Endothelial cell of umbilical vein (primary cell): ENCODE measurements around the gene NAV3. TPM values are rescaled to one million over a fixed set of nuclear protein-coding genes. Genes with fewer than 3 reads are reported as not detected.

ENCODE experiments used
- BruUV-seq: library from RNA; stranded (reverse); fragments of 400-500 nt; replicated peaks from 2 replicates; lab custom pipeline; 2021; lab: Mats Ljungman, UMichigan
- CTCF ChIA-PET: fragments of 300-600, 350-600 bp; sonication (Branson Sonifier 250); formaldehyde crosslinking; loops from one replicate; lab custom pipeline; 2021; ENCODE audit warnings: antibody characterized with exemption, inconsistent platforms; lab: Charles Lee
- POLR2A ChIA-PET: fragments of 300-600, 350-600 bp; sonication (Branson Sonifier 250); formaldehyde crosslinking; loops from one replicate; lab custom pipeline; 2021; ENCODE audit warnings: antibody characterized with exemption, inconsistent platforms; lab: Charles Lee
- DNase-seq: peaks from one replicate; pipeline ENCODE4 v3.0.0-alpha.2; 2011; ENCODE audit warnings: low read depth, low spot score
- FAIRE-seq: peaks from 2 replicates; lab custom pipeline; 2011; peaks lifted over from hg19 to GRCh38; lab: Jason Lieb, UNC
- H2AFZ ChIP-seq: 2 replicates; pipeline ENCODE4 v1.6.0; 2012; ENCODE audit warnings: low read depth, low read length, control low read depth, inconsistent platforms
- H3K27ac ChIP-seq: 2 replicates; pipeline ENCODE4 v1.5.1; 2011; ENCODE audit warnings: low read depth, mild to moderate bottlenecking, control low read depth, low read length, moderate library complexity; ENCODE audit not compliant: insufficient read depth
- H3K27me3 ChIP-seq, 2 experiments: 2 replicates each; pipeline versions ENCODE4 v1.6.0 to v1.6.1; 2011; ENCODE audit warnings: low read length in 2 of 2, mixed read lengths in 1 of 2; ENCODE audit not compliant: control insufficient read depth in 2 of 2, insufficient read depth in 2 of 2
- H3K36me3 ChIP-seq, 2 experiments: 2 replicates in 1 of 2; 3 replicates in 1 of 2; pipeline ENCODE4 v1.5.1; 2011; ENCODE audit warnings: low read length in 2 of 2, mild to moderate bottlenecking in 1 of 2, moderate library complexity in 1 of 2; ENCODE audit not compliant: control insufficient read depth in 2 of 2, insufficient read depth in 2 of 2; ENCODE audit errors: extremely low read depth in 1 of 2
- H3K4me1 ChIP-seq: 3 replicates; pipeline ENCODE4 v1.5.1; 2011; ENCODE audit warnings: mild to moderate bottlenecking, low read length; ENCODE audit not compliant: control insufficient read depth, insufficient read depth; ENCODE audit errors: extremely low read depth
- H3K4me2 ChIP-seq: 2 replicates; pipeline ENCODE4 v1.6.1; 2011; ENCODE audit warnings: low read length, control low read depth, mixed read lengths; ENCODE audit not compliant: insufficient read depth
- H3K4me3 ChIP-seq, 3 experiments: fragments of 200-600 bp in 1 of 3; sonication (generic), shearing (Covaris generic) in 1 of 3; replicated peaks in 1 of 3; 2 replicates each; pipeline ENCODE4 v1.5.1; 2011 to 2016; ENCODE audit warnings: control low read depth in 3 of 3, low read length in 3 of 3, mild to moderate bottlenecking in 2 of 3, inconsistent platforms in 1 of 3, low read depth in 1 of 3, moderate library complexity in 1 of 3; ENCODE audit not compliant: insufficient read depth in 1 of 3
- H3K79me2 ChIP-seq: 2 replicates; pipeline ENCODE4 v1.6.0; 2012; ENCODE audit warnings: low read length, inconsistent platforms; ENCODE audit not compliant: control insufficient read depth, insufficient read depth
- H3K9ac ChIP-seq: replicated peaks from 2 replicates; pipeline ENCODE3; 2011; ENCODE audit warnings: low read length, control low read depth; ENCODE audit not compliant: insufficient read depth; ENCODE audit errors: extremely low read depth
- H3K9me1 ChIP-seq: replicated peaks from 3 replicates; pipeline ENCODE4 v1.6.0; 2011; ENCODE audit warnings: mild to moderate bottlenecking, low read length; ENCODE audit not compliant: control insufficient read depth, insufficient read depth; ENCODE audit errors: extremely low read depth
- H3K9me3 ChIP-seq: replicated peaks from 2 replicates; pipeline ENCODE4 v1.5.1; 2012; ENCODE audit warnings: low read length, inconsistent platforms; ENCODE audit not compliant: control insufficient read depth, insufficient read depth
- H4K20me1 ChIP-seq: replicated peaks from 2 replicates; pipeline ENCODE3; 2011; ENCODE audit warnings: mild to moderate bottlenecking, low read length; ENCODE audit not compliant: control insufficient read depth, insufficient read depth; ENCODE audit errors: extremely low read depth
- CTCF ChIP-seq, 2 donors: IDR thresholded peaks; 1 replicate in 1 of 2; 2 replicates in 1 of 2; pipeline ENCODE4 v1.5.1; 2011; ENCODE audit warnings: low read length in 2 of 2, mild to moderate bottlenecking in 2 of 2, moderate library complexity in 2 of 2, control low read depth in 1 of 2, inconsistent platforms in 1 of 2, low read depth in 1 of 2; ENCODE audit not compliant: insufficient read depth in 1 of 2; ENCODE audit errors: extremely low read depth in 1 of 2
- EZH2 ChIP-seq: IDR thresholded peaks from 2 replicates; pipeline ENCODE4 v1.6.1; 2012; ENCODE audit warnings: borderline replicate concordance, low read depth, mild to moderate bottlenecking, moderate library complexity, low read length, inconsistent platforms; ENCODE audit not compliant: severe bottlenecking
- FOS ChIP-seq: IDR thresholded peaks from 2 replicates; pipeline ENCODE4 v1.6.1; 2011; ENCODE audit warnings: mild to moderate bottlenecking, low read length, moderate library complexity, borderline replicate concordance; ENCODE audit not compliant: insufficient read depth
- GATA2 ChIP-seq: IDR thresholded peaks from 2 replicates; pipeline ENCODE4 v1.7.0; 2011; ENCODE audit warnings: low read depth, mild to moderate bottlenecking, moderate library complexity, mixed read lengths, low read length; ENCODE audit not compliant: insufficient read length, insufficient read depth
- JUN ChIP-seq: IDR thresholded peaks from 2 replicates; pipeline ENCODE4 v1.6.1; 2011; ENCODE audit warnings: borderline replicate concordance, low read depth; ENCODE audit not compliant: insufficient read length, insufficient read depth
- MAX ChIP-seq: IDR thresholded peaks from 2 replicates; pipeline ENCODE4 v1.6.1; 2011; ENCODE audit not compliant: insufficient read depth, insufficient read length
- POLR2A ChIP-seq: IDR thresholded peaks from 2 replicates; pipeline ENCODE4 v1.6.1; 2012; ENCODE audit warnings: low read depth, mild to moderate bottlenecking, control low read depth, low read length
- POLR2AphosphoS5 ChIP-seq: IDR thresholded peaks from 2 replicates; pipeline ENCODE4 v1.6.1; 2012; ENCODE audit warnings: low read depth, mild to moderate bottlenecking, control low read depth, low read length, moderate library complexity; ENCODE audit not compliant: insufficient read depth
- dilution Hi-C: fragments of 300-500 bp; cut with MboI; formaldehyde crosslinking; loops from one replicate; pipeline ENCODE4 v1.15.0; 2019; ENCODE audit warnings: low sequenced_read_pairs; ENCODE audit not compliant: extremely low pct_ligation_motif_present
- intact Hi-C: fragments of 100-400 bp; cut with micrococcal nuclease; formaldehyde crosslinking; loops from one replicate; pipeline ENCODE4 v1.10.0; 2022
- polyA plus RNA-seq, 4 experiments: library from polyadenylated mRNA; depleted of rRNA in 3 of 4; stranded (reverse) in 3 of 4; unstranded in 1 of 4; fragments of >200 nt; gene quantifications; 2 replicates each; pipeline versions ENCODE4 v1.2.1 to v1.2.3, GENCODE V29; 2011 to 2012; ENCODE audit warnings: missing spikeins in 1 of 4
- total RNA-seq: library from RNA; stranded (reverse); gene quantifications from 2 replicates; pipeline ENCODE4 v1.2.3, GENCODE V29; 2021

The NAV3 gene
- total and polyA plus RNA-seq, 2 donors (not counting 3 experiments of a cell fraction or from before 2014, with no cell fraction given): 6.7 to 40.1 TPM

GRCh38 chr12:78036874-78037273 lies 206.2 kb downstream of the NAV3 start:
- no peak overlapping the region for H3K27ac ChIP-seq
- ChIA-PET CTCF (interaction anchor here (1.1 kb wide), 1 partner anchor 111 kb away, joined by 3 read pairs; no protein-coding TSS in a partner anchor), POLR2A (no interaction called here)
- H3K79me2 ChIP-seq: peaks cover 23% of the 10 kb centered on the region
- dilution Hi-C loops (no loop called here), intact Hi-C loops (no loop called here)
- H3K4me2 ChIP-seq: no peak overlapping the region
- no peaks in the 10 kb centered on the region for H3K4me1 ChIP-seq
- no peak for DNase-seq
- H3K9me3 ChIP-seq: no peaks in the 10 kb centered on the region
- H3K4me3 ChIP-seq: no peak overlapping the region
- TF ChIP-seq MAX: no peak
- TF ChIP-seq CTCF (IDR thresholded peaks at IDR 0.05; ENCODE audit: extremely low read depth in 1 of 2, insufficient read depth in 1 of 2, low read depth in 1 of 2, low read length in 2 of 2): no peak
- TF ChIP-seq EZH2: no peak
- TF ChIP-seq JUN: no peak
- TF ChIP-seq POLR2AphosphoS5: no peak
- TF ChIP-seq POLR2A: no peak
- TF ChIP-seq FOS: no peak
- TF ChIP-seq GATA2: no peak
- H4K20me1 ChIP-seq: no peaks in the 10 kb centered on the region
- H3K36me3 ChIP-seq: peaks cover 0 to 2% of the 10 kb centered on the region in 2 experiments
- H2AFZ ChIP-seq: no peak overlapping the region
- H3K9ac ChIP-seq: no peak overlapping the region
- no TSS peak for BruUV-seq
- FAIRE-seq: no peak
- H3K9me1 ChIP-seq: no peaks in the 10 kb centered on the region
- no peaks in the 10 kb centered on the region for H3K27me3 ChIP-seq
